ENCODE data around the gene LEKR1.

LEKR1 gene

GRCh38 chr3:157030712-157031111, 204.6 kb downstream of the LEKR1 start:
- no peak for ATAC-seq
- TF ChIP-seq ZFP3 (CRISPR knock-in tag; IDR thresholded peaks at IDR 0.05) (no peak), BACH2 (CRISPR knock-in tag; IDR thresholded peaks at IDR 0.05; ENCODE audit: borderline replicate concordance) (no peak), ISL1 (CRISPR knock-in tag; IDR thresholded peaks at IDR 0.05) (no peak)

DNA sequence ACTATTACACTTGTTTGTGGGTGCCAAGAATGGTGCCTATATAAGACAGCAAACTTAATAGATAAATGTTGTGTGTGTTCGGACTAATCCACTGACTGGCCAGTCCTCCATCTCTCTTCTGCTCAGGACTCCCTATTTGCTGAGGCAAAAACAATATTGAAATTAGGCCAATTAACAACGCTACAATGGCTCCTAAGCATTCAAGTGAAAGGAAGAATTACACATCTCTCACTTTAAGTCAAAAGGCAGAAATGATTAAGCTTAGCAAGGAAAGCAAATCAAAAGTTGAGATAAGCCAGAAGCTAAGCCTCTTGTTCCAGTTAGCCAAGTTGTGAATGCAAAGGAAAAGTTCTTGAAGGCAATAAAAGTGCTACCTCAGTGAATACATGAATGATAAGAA, 206.8 kb downstream of the LEKR1 start:
- no peak for TF ChIP-seq ZFP3 (CRISPR knock-in tag; IDR thresholded peaks at IDR 0.05)
- TF ChIP-seq SNAI2 (CRISPR knock-in tag; IDR thresholded peaks at IDR 0.05) = no peak
- TF ChIP-seq, protein P1, sequence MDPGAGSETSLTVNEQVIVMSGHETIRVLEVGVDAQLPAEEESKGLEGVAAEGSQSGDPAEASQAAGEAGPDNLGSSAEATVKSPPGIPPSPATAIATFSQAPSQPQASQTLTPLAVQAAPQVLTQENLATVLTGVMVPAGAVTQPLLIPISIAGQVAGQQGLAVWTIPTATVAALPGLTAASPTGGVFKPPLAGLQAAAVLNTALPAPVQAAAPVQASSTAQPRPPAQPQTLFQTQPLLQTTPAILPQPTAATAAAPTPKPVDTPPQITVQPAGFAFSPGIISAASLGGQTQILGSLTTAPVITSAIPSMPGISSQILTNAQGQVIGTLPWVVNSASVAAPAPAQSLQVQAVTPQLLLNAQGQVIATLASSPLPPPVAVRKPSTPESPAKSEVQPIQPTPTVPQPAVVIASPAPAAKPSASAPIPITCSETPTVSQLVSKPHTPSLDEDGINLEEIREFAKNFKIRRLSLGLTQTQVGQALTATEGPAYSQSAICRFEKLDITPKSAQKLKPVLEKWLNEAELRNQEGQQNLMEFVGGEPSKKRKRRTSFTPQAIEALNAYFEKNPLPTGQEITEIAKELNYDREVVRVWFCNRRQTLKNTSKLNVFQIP (CRISPR knock-in tag; IDR thresholded peaks at IDR 0.05; ENCODE audit: borderline replicate concordance, low read depth) = no peak
- no peak for TF ChIP-seq ZFP30 (CRISPR knock-in tag; IDR thresholded peaks at IDR 0.05)
- no peak for TF ChIP-seq CSRNP3 (CRISPR knock-in tag; IDR thresholded peaks at IDR 0.05)
- no peak for TF ChIP-seq ARNTL (CRISPR knock-in tag; IDR thresholded peaks at IDR 0.05; ENCODE audit: borderline replicate concordance, low read depth)
- TF ChIP-seq ZC3H10 (CRISPR knock-in tag; IDR thresholded peaks at IDR 0.05) = no peak
- TF ChIP-seq, protein P2, sequence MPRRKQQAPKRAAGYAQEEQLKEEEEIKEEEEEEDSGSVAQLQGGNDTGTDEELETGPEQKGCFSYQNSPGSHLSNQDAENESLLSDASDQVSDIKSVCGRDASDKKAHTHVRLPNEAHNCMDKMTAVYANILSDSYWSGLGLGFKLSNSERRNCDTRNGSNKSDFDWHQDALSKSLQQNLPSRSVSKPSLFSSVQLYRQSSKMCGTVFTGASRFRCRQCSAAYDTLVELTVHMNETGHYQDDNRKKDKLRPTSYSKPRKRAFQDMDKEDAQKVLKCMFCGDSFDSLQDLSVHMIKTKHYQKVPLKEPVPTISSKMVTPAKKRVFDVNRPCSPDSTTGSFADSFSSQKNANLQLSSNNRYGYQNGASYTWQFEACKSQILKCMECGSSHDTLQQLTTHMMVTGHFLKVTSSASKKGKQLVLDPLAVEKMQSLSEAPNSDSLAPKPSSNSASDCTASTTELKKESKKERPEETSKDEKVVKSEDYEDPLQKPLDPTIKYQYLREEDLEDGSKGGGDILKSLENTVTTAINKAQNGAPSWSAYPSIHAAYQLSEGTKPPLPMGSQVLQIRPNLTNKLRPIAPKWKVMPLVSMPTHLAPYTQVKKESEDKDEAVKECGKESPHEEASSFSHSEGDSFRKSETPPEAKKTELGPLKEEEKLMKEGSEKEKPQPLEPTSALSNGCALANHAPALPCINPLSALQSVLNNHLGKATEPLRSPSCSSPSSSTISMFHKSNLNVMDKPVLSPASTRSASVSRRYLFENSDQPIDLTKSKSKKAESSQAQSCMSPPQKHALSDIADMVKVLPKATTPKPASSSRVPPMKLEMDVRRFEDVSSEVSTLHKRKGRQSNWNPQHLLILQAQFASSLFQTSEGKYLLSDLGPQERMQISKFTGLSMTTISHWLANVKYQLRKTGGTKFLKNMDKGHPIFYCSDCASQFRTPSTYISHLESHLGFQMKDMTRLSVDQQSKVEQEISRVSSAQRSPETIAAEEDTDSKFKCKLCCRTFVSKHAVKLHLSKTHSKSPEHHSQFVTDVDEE (CRISPR knock-in tag; IDR thresholded peaks at IDR 0.05) = no peak
- TF ChIP-seq GLIS3 (CRISPR knock-in tag; IDR thresholded peaks at IDR 0.05) = no peak
- TF ChIP-seq PPARA (CRISPR knock-in tag; IDR thresholded peaks at IDR 0.05; ENCODE audit: borderline replicate concordance) = no peak

GRCh38 chr3:157040456-157040855, 214.3 kb downstream of the LEKR1 start:
- ATAC-seq = no peak
- TF ChIP-seq, protein P1 (CRISPR knock-in tag; IDR thresholded peaks at IDR 0.05; ENCODE audit: borderline replicate concordance, low read depth) = no peak
- no peak for TF ChIP-seq OSR1 (CRISPR knock-in tag; IDR thresholded peaks at IDR 0.05)

More for the DNA sequence above, 206.8 kb downstream of the LEKR1 start:
- no peak for ATAC-seq

GRCh38 chr3:157042226-157042625, 216.1 kb downstream of the LEKR1 start:
- ATAC-seq = no peak
- no peak for TF ChIP-seq TCF4 (CRISPR knock-in tag; IDR thresholded peaks at IDR 0.05; ENCODE audit: borderline replicate concordance)
- no peak for TF ChIP-seq ZC3H10 (CRISPR knock-in tag; IDR thresholded peaks at IDR 0.05)

- no peak for TF ChIP-seq ZNF565 (CRISPR knock-in tag; conservative IDR thresholded peaks at IDR 0.05; ENCODE audit: low read depth)
- TF ChIP-seq ISL1 (CRISPR knock-in tag; IDR thresholded peaks at IDR 0.05) = no peak
- TF ChIP-seq BACH2 (CRISPR knock-in tag; IDR thresholded peaks at IDR 0.05; ENCODE audit: borderline replicate concordance) = no peak
- TF ChIP-seq CSRNP3 (CRISPR knock-in tag; IDR thresholded peaks at IDR 0.05) = no peak
- TF ChIP-seq SNAI2 (CRISPR knock-in tag; IDR thresholded peaks at IDR 0.05) = no peak
- TF ChIP-seq ESRRG (CRISPR knock-in tag; IDR thresholded peaks at IDR 0.05) = no peak
- no peak for TF ChIP-seq ZC3H10 (CRISPR knock-in tag; IDR thresholded peaks at IDR 0.05)
- TF ChIP-seq ZFP3 (CRISPR knock-in tag; IDR thresholded peaks at IDR 0.05) = no peak
- TF ChIP-seq RARB (CRISPR knock-in tag; IDR thresholded peaks at IDR 0.05) = no peak
- TF ChIP-seq, protein P2 (CRISPR knock-in tag; IDR thresholded peaks at IDR 0.05) = no peak
- no peak for ATAC-seq
These were observed 217.6 kb downstream of the LEKR1 start for GRCh38 chr3:157043771-157044170.
